C4-2B (cell line): ENCODE measurements around the gene SIMC1.

Source experiments
- CTCF ChIP-seq: fragments of 450-650 bp; conservative IDR thresholded peaks from 2 replicates; pipeline ENCODE4 v1.5.1; 2017; ENCODE audit warnings: mild to moderate bottlenecking
- ZFX ChIP-seq: fragments of 450-650 bp; IDR thresholded peaks from 2 replicates; pipeline ENCODE4 v1.6.1; 2017

- TF ChIP-seq CTCF (no peak), ZFX (no peak)
Measured at GRCh38 chr5:176342158-176342483, 103.9 kb downstream of the SIMC1 start.
